OCI-LY1 (cell line): ENCODE measurements around the gene OGG1.

Source experiments
- EZH2 ChIP-seq: fragments of 200-600 bp; sonication (generic), shearing (Covaris generic); IDR thresholded peaks from 2 replicates; pipeline ENCODE4 v1.8.0; 2017; ENCODE audit warnings: borderline replicate concordance, mixed run types, mild to moderate bottlenecking, antibody characterized with exemption, low read length, moderate library complexity, mixed read lengths
- TF ChIP-seq, protein P1 (sequence below): fragments of 200-600 bp; sonication (generic), shearing (Covaris generic); IDR thresholded peaks from 2 replicates; pipeline ENCODE4 v1.5.1; 2017; ENCODE audit warnings: mild to moderate bottlenecking, antibody characterized with exemption, low read length, moderate library complexity, mixed read lengths

DNA sequence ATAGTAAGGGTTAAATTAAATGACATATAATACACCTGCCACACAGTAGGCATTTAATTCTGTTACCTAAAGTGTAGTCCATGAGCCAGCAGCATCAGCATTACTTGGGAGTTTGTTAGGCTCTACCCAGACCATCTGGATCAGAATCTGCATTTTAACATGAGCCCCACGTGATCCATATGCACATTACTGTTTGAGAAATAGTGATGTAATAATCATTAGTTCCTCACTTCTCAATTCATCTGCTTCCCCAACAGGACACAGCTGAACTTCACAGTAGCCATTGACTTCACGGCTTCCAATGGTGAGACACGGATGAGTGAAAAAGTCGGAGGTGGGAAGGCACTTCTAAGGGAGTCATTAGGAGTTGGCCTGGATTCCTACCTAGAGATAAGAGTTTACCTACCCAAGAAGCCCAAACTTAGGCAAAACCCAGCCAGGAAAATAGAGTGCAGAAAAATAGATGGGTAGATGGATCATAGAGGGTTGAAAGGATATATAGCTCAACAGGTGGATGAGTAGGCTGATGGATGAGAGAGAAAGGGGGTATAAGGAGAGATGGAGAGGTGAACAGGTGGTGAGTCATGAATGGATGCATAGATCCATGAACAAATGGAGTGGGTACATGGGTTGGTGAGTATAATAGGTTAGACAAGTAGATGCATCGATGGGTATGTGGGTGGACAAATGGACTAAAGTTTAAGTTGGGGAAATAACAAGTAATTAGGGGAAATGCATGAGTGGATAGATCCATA, 32.8 kb upstream of the OGG1 start:
- TF ChIP-seq, protein P1, sequence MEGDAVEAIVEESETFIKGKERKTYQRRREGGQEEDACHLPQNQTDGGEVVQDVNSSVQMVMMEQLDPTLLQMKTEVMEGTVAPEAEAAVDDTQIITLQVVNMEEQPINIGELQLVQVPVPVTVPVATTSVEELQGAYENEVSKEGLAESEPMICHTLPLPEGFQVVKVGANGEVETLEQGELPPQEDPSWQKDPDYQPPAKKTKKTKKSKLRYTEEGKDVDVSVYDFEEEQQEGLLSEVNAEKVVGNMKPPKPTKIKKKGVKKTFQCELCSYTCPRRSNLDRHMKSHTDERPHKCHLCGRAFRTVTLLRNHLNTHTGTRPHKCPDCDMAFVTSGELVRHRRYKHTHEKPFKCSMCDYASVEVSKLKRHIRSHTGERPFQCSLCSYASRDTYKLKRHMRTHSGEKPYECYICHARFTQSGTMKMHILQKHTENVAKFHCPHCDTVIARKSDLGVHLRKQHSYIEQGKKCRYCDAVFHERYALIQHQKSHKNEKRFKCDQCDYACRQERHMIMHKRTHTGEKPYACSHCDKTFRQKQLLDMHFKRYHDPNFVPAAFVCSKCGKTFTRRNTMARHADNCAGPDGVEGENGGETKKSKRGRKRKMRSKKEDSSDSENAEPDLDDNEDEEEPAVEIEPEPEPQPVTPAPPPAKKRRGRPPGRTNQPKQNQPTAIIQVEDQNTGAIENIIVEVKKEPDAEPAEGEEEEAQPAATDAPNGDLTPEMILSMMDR = no peak
- no peak for TF ChIP-seq EZH2
